ENCODE results near the gene ADAMTS12. TPM values are rescaled to one million over a fixed set of nuclear protein-coding genes. Genes with fewer than 3 reads are reported as not detected.

ADAMTS12 gene
- total RNA-seq, 1 experiment from 2014 or later = not detected

DNA sequence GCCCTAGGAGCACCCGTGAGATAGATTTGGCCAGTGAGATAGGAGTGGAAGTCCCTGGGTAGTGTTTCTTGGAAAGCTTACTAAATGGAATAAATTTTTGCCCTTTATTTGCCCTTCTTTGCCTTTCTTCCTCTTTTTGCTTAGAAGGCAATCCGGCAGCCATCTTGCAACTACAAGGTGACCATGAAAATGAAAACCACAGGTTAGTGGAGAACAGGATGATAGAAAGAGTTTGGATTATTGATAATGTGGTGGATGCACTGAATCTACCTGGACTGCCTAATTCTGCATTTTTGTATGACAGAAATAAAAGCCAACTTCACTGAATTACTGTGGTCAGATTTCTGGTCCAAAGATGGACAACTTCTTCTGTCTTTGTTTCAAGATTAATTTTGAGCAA is 417.8 kb downstream of the ADAMTS12 start:
- no peaks in the 10 kb centered on the region for H3K4me1 Mint-ChIP-seq (ENCODE audit: insufficient read depth, unreplicated experiment)
- intact Hi-C loops (cut with micrococcal nuclease) = loop anchor here (10.0 kb wide), 1 partner anchor 461 kb away; the partner anchor contains the start of gene RXFP3
- peaks cover 87% of the 10 kb centered on the region for H3K36me3 Mint-ChIP-seq (ENCODE audit: insufficient read depth, unreplicated experiment)
- H3K27me3 Mint-ChIP-seq (ENCODE audit: insufficient read depth, unreplicated experiment) = no peaks in the 10 kb centered on the region
- ChIA-PET POLR2A (no interaction called here), CTCF (interaction anchor here (0.7 kb wide), 1 partner anchor 10 kb away, joined by 3 read pairs; no protein-coding TSS in a partner anchor)
- BruUV-seq (replicated peaks) = no TSS peak
- TF ChIP-seq, protein P1, sequence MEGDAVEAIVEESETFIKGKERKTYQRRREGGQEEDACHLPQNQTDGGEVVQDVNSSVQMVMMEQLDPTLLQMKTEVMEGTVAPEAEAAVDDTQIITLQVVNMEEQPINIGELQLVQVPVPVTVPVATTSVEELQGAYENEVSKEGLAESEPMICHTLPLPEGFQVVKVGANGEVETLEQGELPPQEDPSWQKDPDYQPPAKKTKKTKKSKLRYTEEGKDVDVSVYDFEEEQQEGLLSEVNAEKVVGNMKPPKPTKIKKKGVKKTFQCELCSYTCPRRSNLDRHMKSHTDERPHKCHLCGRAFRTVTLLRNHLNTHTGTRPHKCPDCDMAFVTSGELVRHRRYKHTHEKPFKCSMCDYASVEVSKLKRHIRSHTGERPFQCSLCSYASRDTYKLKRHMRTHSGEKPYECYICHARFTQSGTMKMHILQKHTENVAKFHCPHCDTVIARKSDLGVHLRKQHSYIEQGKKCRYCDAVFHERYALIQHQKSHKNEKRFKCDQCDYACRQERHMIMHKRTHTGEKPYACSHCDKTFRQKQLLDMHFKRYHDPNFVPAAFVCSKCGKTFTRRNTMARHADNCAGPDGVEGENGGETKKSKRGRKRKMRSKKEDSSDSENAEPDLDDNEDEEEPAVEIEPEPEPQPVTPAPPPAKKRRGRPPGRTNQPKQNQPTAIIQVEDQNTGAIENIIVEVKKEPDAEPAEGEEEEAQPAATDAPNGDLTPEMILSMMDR (IDR thresholded peaks at IDR 0.05; ENCODE audit: unreplicated experiment) = no peak
- no peaks in the 10 kb centered on the region for H3K9me3 Mint-ChIP-seq (ENCODE audit: unreplicated experiment)
- H3K27ac Mint-ChIP-seq (ENCODE audit: low read depth, unreplicated experiment) = no peak overlapping the region
- no peak overlapping the region for H3K4me3 Mint-ChIP-seq (ENCODE audit: unreplicated experiment)
- no peak for DNase-seq (ENCODE audit: unreplicated experiment)

Other genes starting within 250 kb of the ADAMTS12 start
- not detected in 2 replicates for gene RXFP3, start 44.4 kb upstream of the ADAMTS12 start, total RNA-seq (2022)
- gene SLC45A2, start 92.7 kb upstream of the ADAMTS12 start, total RNA-seq (2022) = not detected in 2 replicates
- 6.6 and 7.9 TPM in 2 replicates for gene AMACR, start 116.1 kb upstream of the ADAMTS12 start, total RNA-seq (2022)
- 0.49 and 0.64 TPM in 2 replicates for gene C1QTNF3, start 151.2 kb upstream of the ADAMTS12 start, total RNA-seq (2022)